HG02571 (cell line): Measurements from ENCODE around the gene RPS6KA2.

ENCODE experiments used
- ATAC-seq: cut with Tn5 transposase; IDR thresholded peaks from one replicate; pipeline ENCODE4 v1.9.1; 2021; ENCODE audit warnings: mild to moderate bottlenecking, moderate library complexity; ENCODE audit not compliant: unreplicated experiment

The RPS6KA2 gene

GRCh38 chr6:166616261-166617238 lies 10.5 kb downstream of the RPS6KA2 start:
- no peak for ATAC-seq

- no peak for ATAC-seq
Measured at GRCh38 chr6:166615059-166615770, 11.8 kb downstream of the RPS6KA2 start.

- no peak for ATAC-seq
Measured at GRCh38 chr6:166614589-166614988, 12.5 kb downstream of the RPS6KA2 start.

GRCh38 chr6:166614171-166614583 lies 12.9 kb downstream of the RPS6KA2 start:
- no peak for ATAC-seq

- no peak for ATAC-seq
Measured at GRCh38 chr6:166613027-166613426, 14.0 kb downstream of the RPS6KA2 start.

GRCh38 chr6:166612471-166612881 lies 14.6 kb downstream of the RPS6KA2 start:
- ATAC-seq = no peak

GRCh38 chr6:166611631-166612030 lies 15.4 kb downstream of the RPS6KA2 start:
- ATAC-seq = no peak

GRCh38 chr6:166610069-166610468 lies 17.0 kb downstream of the RPS6KA2 start:
- ATAC-seq = no peak

GRCh38 chr6:166608774-166609173 lies 18.3 kb downstream of the RPS6KA2 start:
- no peak for ATAC-seq

- ATAC-seq = no peak
Measured at GRCh38 chr6:166605752-166606151, 21.3 kb downstream of the RPS6KA2 start.

GRCh38 chr6:166604911-166605310 lies 22.1 kb downstream of the RPS6KA2 start:
- ATAC-seq = no peak

- no peak for ATAC-seq
Measured at GRCh38 chr6:166604328-166604727, 22.7 kb downstream of the RPS6KA2 start.

- no peak for ATAC-seq
Measured at GRCh38 chr6:166603043-166603690, 23.9 kb downstream of the RPS6KA2 start.

GRCh38 chr6:166601956-166602355 lies 25.1 kb downstream of the RPS6KA2 start:
- ATAC-seq = no peak

- no peak for ATAC-seq
Measured at GRCh38 chr6:166600931-166601330, 26.1 kb downstream of the RPS6KA2 start.

- ATAC-seq = no peak
Measured at GRCh38 chr6:166599205-166599604, 27.8 kb downstream of the RPS6KA2 start.

- ATAC-seq = no peak
Measured at GRCh38 chr6:166598441-166599138, 28.5 kb downstream of the RPS6KA2 start.

GRCh38 chr6:166597711-166598440 lies 29.2 kb downstream of the RPS6KA2 start:
- no peak for ATAC-seq

- ATAC-seq = no peak
Measured at GRCh38 chr6:166596776-166597507, 30.1 kb downstream of the RPS6KA2 start.
